ENCODE measurements around the gene ATP6V1G3.
"Not testable (repeated sequence)": the region's sequence is repeated elsewhere in the genome, so short reads cannot be mapped to it uniquely, and the experiment has no call there.

Gene ATP6V1G3, protein sequence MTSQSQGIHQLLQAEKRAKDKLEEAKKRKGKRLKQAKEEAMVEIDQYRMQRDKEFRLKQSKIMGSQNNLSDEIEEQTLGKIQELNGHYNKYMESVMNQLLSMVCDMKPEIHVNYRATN
- total RNA-seq: 0 to 0.10 (median 0.04) reads per million in 4 experiments

GRCh38 chr1:198540580-198540979, at the start of gene ATP6V1G3:
Gene ATP6V1G3, minus strand, starts transcription at chr1:198540680. Its CDS starts 30 bp downstream, at chr1:198540650.
- no peak for DNase-seq

DNA sequence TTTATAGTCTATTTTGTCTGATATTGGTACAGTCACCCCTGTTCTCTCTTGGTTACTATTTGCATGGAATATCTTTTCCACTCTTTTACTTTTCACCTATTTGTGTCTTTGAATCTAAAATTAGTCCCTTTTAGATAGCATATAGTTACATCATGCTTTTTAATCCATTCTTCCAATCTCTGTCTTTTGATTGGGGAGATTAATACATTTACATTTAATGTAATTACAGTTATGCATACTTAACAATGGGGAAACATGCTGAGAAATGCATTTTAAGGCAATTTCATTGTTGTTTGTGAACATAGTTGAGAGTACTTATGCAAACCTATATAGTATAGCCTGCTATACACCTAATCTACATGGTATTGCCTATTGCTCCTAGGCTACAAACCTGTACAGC, 48.4 kb upstream of the ATP6V1G3 start:
- no peak for DNase-seq

GRCh38 chr1:198584163-198584562, 43.7 kb upstream of the ATP6V1G3 start:
- no peak for DNase-seq

DNA sequence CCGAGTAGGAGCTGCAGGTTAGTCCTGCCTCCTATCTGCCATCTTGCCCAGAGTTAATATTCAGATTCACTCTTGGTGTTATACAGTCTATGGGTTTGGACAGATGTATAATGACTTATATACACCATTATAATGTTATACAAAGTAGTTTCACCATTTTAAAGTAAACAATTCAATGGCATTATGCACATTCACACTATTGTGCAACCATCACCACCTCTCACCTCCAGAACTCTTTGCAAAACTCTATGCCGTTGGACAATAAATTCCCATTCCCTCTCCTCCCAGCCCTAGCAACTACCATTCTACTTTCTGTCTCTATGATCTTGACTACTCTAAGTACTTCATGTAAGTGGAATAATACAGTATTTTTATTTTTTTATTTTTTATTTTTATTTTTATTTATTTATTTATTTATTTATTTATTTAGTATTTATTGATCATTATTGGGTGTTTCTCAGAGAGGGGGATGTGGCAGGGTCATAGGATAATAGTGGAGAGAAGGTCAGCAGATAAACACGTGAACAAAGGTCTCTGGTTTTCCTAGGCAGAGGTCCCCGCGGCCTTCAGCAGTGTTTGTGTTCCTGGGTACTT, 42.8 kb upstream of the ATP6V1G3 start:
- DNase-seq: not testable (repeated sequence)

DNA sequence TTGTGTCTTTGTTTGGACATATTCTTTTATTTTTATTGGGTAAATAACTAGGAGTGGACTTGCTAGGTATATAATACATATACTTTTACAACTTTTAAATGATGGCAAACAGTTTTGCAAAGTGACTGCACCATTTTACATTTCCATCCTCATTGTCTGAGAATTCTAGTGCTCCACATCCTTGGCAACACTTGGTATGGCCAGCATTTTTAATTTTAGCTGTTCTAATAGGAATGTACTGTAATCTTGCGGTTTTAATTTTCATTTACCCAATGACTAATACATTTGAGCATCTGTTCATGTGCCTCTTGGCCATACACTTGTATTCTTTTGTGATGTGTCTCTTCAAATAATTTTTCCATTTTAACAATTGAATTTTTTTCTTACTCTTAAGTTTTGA, 37.0 kb upstream of the ATP6V1G3 start:
- no peak for DNase-seq

DNA sequence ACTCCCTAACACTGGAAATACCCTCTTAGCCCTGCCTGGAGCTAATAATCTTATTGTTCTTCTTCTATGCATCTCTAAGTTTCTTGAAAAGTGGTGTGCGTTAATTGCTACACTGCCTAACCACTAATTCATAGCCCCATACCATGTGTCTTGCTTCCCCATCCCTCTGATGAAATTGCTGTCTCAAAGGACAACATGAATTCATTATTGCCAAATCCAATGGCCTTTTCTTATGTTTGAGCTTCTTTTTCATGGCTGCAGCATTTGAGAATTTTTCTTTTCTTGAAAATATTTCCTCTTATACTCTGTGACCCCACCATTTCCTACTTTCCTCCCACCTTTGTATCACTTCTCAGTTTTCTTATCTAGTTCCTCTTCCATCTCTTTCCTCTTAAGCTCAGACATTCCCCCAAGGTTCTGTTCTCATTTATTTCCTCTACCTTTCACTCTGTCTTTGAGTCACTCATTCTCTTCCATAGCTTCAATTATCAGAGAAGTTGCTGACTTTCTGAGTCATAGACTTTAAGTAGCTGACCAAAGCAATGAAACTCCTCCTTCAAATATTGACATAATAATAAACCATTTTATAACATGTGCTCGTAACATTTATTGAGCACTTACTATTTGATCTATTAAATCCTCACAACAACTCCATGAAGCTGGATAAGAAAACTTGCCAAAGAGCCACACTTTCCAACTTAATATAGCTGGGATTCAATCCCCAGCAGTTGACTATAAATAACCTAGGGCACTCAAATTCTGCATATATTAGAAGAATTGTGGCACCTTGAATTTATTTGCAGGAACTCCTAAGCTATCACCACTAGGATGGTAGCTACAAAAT, 35.5 kb upstream of the ATP6V1G3 start:
- DNase-seq: no peak

- no peak for DNase-seq
Observed at GRCh38 chr1:198575292-198575691, 34.8 kb upstream of the ATP6V1G3 start.

DNA sequence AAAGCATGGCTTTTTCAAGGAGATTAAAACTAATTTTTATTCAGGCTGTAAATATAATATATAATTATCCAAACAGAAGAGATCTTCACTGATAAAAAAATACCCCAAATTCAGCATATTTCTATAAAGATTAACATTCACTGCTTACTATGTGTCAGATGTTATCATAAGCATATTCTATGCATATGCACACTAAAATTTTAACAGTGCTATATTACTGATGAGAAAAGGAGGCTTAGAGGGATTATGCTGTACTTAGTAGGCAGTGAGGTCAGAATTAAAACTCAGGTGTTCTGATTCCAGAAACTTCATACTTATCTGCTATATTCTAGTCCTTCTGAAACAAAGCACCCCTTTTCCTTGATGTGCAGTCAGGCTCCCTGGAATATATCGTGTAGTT, 33.8 kb upstream of the ATP6V1G3 start:
- no peak for DNase-seq

DNA sequence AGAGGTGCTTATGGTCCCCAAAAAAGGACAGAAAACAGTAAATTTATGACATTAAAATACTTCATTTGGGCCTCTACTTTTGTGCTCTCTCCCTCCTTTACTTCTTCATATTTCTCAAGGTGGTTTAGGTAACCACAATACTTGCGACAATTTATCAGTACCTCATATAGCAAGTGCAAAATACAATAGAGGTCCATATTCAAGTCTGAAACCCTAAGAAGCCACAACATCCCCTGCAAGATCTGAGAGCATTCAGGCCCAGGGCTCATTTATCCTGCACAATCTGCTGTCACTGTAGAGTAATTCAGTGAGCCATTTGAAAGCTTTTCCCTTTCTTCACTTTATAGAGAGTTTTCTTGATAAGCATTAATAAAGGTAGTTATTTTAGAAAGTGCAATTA, 24.2 kb upstream of the ATP6V1G3 start:
- DNase-seq: no peak

DNA sequence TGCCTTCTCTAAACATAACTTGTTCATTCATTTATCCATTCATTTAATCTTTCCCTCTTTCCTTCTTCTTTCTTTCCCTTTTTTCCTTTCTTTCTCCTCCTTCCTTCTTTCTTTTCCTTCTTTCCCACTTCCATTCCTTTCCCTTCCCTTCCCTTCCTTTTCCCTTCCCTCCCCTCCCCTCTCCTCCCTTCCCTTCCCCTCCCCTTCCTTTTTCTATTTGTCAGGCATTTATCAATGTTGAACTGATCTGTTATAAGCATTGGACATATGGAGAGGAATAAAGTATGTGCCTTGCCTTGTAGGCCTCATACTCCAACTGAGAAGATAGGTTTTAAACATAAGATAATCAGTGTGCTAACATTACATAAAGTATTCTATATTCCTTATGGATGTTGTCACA, 23.7 kb upstream of the ATP6V1G3 start:
- no peak for DNase-seq

- no peak for DNase-seq
Observed at GRCh38 chr1:198563583-198563982, 23.1 kb upstream of the ATP6V1G3 start.

DNA sequence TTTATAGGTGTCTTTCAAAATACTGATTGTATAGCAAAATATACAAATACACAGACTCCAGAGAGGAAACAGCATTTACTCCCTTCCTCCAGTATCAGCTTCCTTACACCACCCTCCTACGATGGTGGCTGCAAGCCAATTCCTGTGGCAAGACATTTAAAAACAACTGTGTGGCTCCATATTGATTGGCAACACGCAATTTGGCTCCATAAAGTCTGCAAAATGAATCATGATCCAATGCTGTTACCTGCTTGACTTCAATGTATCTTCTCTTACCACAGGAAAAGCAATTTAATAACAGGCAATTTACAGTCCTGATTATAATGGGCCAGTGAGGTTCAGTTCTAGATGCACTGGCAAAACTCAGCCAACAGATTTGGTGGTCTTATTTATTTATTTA, 19.7 kb upstream of the ATP6V1G3 start:
- no peak for DNase-seq

- DNase-seq: no peak
Observed at GRCh38 chr1:198559362-198559761, 18.9 kb upstream of the ATP6V1G3 start.

- no peak for DNase-seq
Observed at GRCh38 chr1:198558402-198558801, 17.9 kb upstream of the ATP6V1G3 start.

GRCh38 chr1:198556971-198557370, 16.5 kb upstream of the ATP6V1G3 start:
- DNase-seq: no peak

GRCh38 chr1:198552668-198553416, 12.4 kb upstream of the ATP6V1G3 start:
- no peak for DNase-seq

GRCh38 chr1:198550941-198551524, 10.6 kb upstream of the ATP6V1G3 start:
- no peak for DNase-seq

- DNase-seq: no peak
Observed at GRCh38 chr1:198549866-198550265, 9.4 kb upstream of the ATP6V1G3 start.

GRCh38 chr1:198548890-198549289, 8.4 kb upstream of the ATP6V1G3 start:
- DNase-seq: no peak

- no peak for DNase-seq
Observed at GRCh38 chr1:198545156-198545555, 4.7 kb upstream of the ATP6V1G3 start.

DNA sequence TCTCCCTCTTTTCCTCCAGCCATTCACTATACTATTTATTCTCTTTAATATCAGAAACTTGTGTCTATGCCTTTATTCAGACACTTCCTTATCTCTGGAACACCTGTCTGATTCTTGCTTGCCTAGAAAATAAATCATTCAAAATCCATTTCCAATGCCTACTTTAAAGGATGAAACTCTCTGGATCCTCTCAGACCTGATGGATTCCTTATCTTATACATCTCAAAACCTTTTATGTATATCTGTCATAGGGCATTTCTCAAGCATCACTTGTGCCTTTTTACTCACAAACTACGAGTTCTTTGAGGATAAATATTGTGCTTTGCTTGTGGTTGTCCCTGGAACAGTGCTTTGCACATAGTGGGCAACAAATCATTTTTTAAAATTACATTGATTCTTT, 3.8 kb upstream of the ATP6V1G3 start:
- no peak for DNase-seq

GRCh38 chr1:198543670-198544260, 3.3 kb upstream of the ATP6V1G3 start:
- no peak for DNase-seq

GRCh38 chr1:198542632-198543031, 2.2 kb upstream of the ATP6V1G3 start:
- no peak for DNase-seq
